Neuronal stem cell (in vitro differentiated cells): Measurements from ENCODE around the gene FKBP10.

ENCODE experiments used
- DNase-seq: peaks from one replicate; pipeline ENCODE4 v3.0.0-alpha.2; 2013; ENCODE audit warnings: low spot score
- H2AFZ ChIP-seq: one replicate; pipeline ENCODE4 v1.6.1; 2013; ENCODE audit warnings: mild to moderate bottlenecking, low read length, inconsistent platforms
- H2AK5ac ChIP-seq: 2 replicates; pipeline ENCODE4 v1.6.1; 2013; ENCODE audit warnings: low read depth, mild to moderate bottlenecking, inconsistent platforms, low read length, moderate library complexity, mixed read lengths
- H2BK120ac ChIP-seq: 2 replicates; pipeline ENCODE4 v1.6.1; 2013; ENCODE audit warnings: low read depth, mild to moderate bottlenecking, inconsistent platforms, low read length, moderate library complexity, mixed read lengths
- H2BK12ac ChIP-seq: one replicate; pipeline ENCODE4 v1.6.1; 2013; ENCODE audit warnings: low read length, inconsistent platforms
- H2BK15ac ChIP-seq: 2 replicates; pipeline ENCODE4 v1.6.1; 2013; ENCODE audit warnings: mild to moderate bottlenecking, low read length, inconsistent platforms, mixed read lengths
- H2BK5ac ChIP-seq: one replicate; pipeline ENCODE4 v1.6.1; 2013; ENCODE audit warnings: inconsistent platforms, mild to moderate bottlenecking, low read length, moderate library complexity
- H3K14ac ChIP-seq: one replicate; pipeline ENCODE4 v1.6.1; 2013; ENCODE audit warnings: low read length, inconsistent platforms
- H3K18ac ChIP-seq: 2 replicates; pipeline ENCODE4 v1.6.1; 2013; ENCODE audit warnings: low read length, inconsistent platforms
- H3K23ac ChIP-seq: 2 replicates; pipeline ENCODE4 v1.6.1; 2013; ENCODE audit warnings: low read depth, mild to moderate bottlenecking, mixed read lengths, low read length, inconsistent platforms; ENCODE audit not compliant: poor library complexity
- H3K27ac ChIP-seq: replicated peaks from 3 replicates; pipeline ENCODE4 v1.5.1; 2013; ENCODE audit warnings: low read length, inconsistent platforms
- H3K27me3 ChIP-seq, 3 experiments: 2 replicates each; pipeline ENCODE4 v1.6.1; 2013; ENCODE audit warnings: low read length in 3 of 3, mild to moderate bottlenecking in 2 of 3, inconsistent platforms in 1 of 3, low read depth in 1 of 3, mixed read lengths in 1 of 3, moderate library complexity in 1 of 3; ENCODE audit not compliant: control insufficient read depth in 3 of 3, insufficient read depth in 3 of 3
- H3K36me3 ChIP-seq, 2 donors: replicated peaks in 1 of 2; 2 replicates each; pipeline ENCODE4 v1.6.1; 2013; ENCODE audit warnings: low read length in 2 of 2; ENCODE audit not compliant: control insufficient read depth in 2 of 2, insufficient read depth in 2 of 2
- H3K4ac ChIP-seq: 2 replicates; pipeline ENCODE4 v1.6.1; 2013; ENCODE audit warnings: inconsistent platforms, mild to moderate bottlenecking, low read length, moderate library complexity
- H3K4me1 ChIP-seq, 2 donors: 1 replicate in 1 of 2; 2 replicates in 1 of 2; pipeline ENCODE4 v1.6.1; 2013; ENCODE audit warnings: low read length in 2 of 2, low read depth in 1 of 2; ENCODE audit not compliant: control insufficient read depth in 2 of 2, insufficient read depth in 1 of 2
- H3K4me2 ChIP-seq: one replicate; pipeline ENCODE4 v1.6.1; 2013; ENCODE audit warnings: mild to moderate bottlenecking, low read length, inconsistent platforms; ENCODE audit not compliant: insufficient read depth, poor library complexity, severe bottlenecking
- H3K4me3 ChIP-seq, 2 donors: 2 replicates each; pipeline ENCODE4 v1.5.1; 2013; ENCODE audit warnings: low read length in 2 of 2, mild to moderate bottlenecking in 2 of 2, inconsistent platforms in 1 of 2, moderate library complexity in 1 of 2
- H3K79me1 ChIP-seq: one replicate; pipeline ENCODE4 v1.6.1; 2013; ENCODE audit warnings: low read depth, mild to moderate bottlenecking, inconsistent platforms, low read length, moderate library complexity
- H3K9ac ChIP-seq: one replicate; pipeline ENCODE4 v1.6.1; 2013; ENCODE audit warnings: mild to moderate bottlenecking, low read depth, low read length, inconsistent platforms; ENCODE audit not compliant: poor library complexity
- H3K9me3 ChIP-seq, 2 donors: replicated peaks in 1 of 2; 2 replicates each; pipeline versions ENCODE3 to v1.6.1; 2013; ENCODE audit warnings: low read length in 2 of 2, mild to moderate bottlenecking in 2 of 2, inconsistent platforms in 1 of 2, low read depth in 1 of 2, mixed read lengths in 1 of 2, moderate library complexity in 1 of 2; ENCODE audit not compliant: control insufficient read depth in 2 of 2, insufficient read depth in 1 of 2
- H4K8ac ChIP-seq: one replicate; pipeline ENCODE4 v1.6.1; 2013; ENCODE audit warnings: low read depth, mild to moderate bottlenecking, inconsistent platforms, low read length, moderate library complexity
- H4K91ac ChIP-seq: one replicate; pipeline ENCODE4 v1.6.1; 2013; ENCODE audit warnings: low read length, low read depth, mild to moderate bottlenecking, inconsistent platforms; ENCODE audit not compliant: poor library complexity
- WGBS, 2 donors: extraction: QIAGEN DNeasy Blood & Tissue Kit; methylation state at CpG; one replicate each; pipeline ENCODE4 v1.1.7; 2013; ENCODE audit warnings: missing lambda C conversion rate in 2 of 2, mixed read lengths in 1 of 2; ENCODE audit not compliant: insufficient read length in 2 of 2, insufficient replicate concordance in 1 of 2; ENCODE audit errors: extremely low coverage in 2 of 2; 5-methylcytosine and 5-hydroxymethylcytosine counted together

FKBP10 gene

GRCh38 chr17:41792845-41793783, 19.7 kb upstream of the FKBP10 start:
- Histone ChIP-seq H3K4me1 (peaks cover 22% of the 10 kb centered on the region in 2 donors), H2BK5ac (peak overlapping the region; percentile 71), H3K18ac (peak overlapping the region; percentile 96), H2AK5ac (peak overlapping the region; percentile 92), H3K23ac (peak overlapping the region; percentile 45), H3K4me3 (no peak overlapping the region), H3K27me3 (no peaks in the 10 kb centered on the region), H3K36me3 (no peaks in the 10 kb centered on the region), H3K9me3 (peaks cover 0 to 1% of the 10 kb centered on the region in 2 donors), H4K8ac (peak overlapping the region; percentile 99), H3K27ac (peak overlapping the region; percentile 76), H3K79me1 (no peaks in the 10 kb centered on the region), H3K14ac (no peak overlapping the region), H2AFZ (peak overlapping the region; percentile 83), H2BK12ac (peak overlapping the region; percentile 93), H3K4me2 (no peak overlapping the region), H3K4ac (peak overlapping the region; percentile 98), H3K9ac (peak overlapping the region; percentile 86), H4K91ac (peak overlapping the region; percentile 94), H2BK15ac (peak overlapping the region; percentile 96), H2BK120ac (peak overlapping the region; percentile 57)
- no CpG with 5 or more reads among the region's 22 CpGs for WGBS, 2 donors
- no peak for DNase-seq

- H3K4ac ChIP-seq = no peak overlapping the region
- no peak overlapping the region for H4K91ac ChIP-seq
- H3K79me1 ChIP-seq = no peaks in the 10 kb centered on the region
- peak overlapping the region; percentile 96 for H2BK15ac ChIP-seq
- H3K36me3 ChIP-seq = no peaks in the 10 kb centered on the region
- H3K9ac ChIP-seq = no peak overlapping the region
- H3K9me3 ChIP-seq = peaks cover 0 to 1% of the 10 kb centered on the region in 2 donors
- H3K4me3 ChIP-seq = no peak overlapping the region
- no peak overlapping the region for H2BK5ac ChIP-seq
- H3K27me3 ChIP-seq = no peaks in the 10 kb centered on the region
- DNase-seq = no peak
- H3K4me2 ChIP-seq = no peak overlapping the region
- H3K14ac ChIP-seq = no peak overlapping the region
- peak overlapping the region; percentile 83 for H2AFZ ChIP-seq
- WGBS, 2 donors = no CpG with 5 or more reads among the region's 14 CpGs
- H2BK12ac ChIP-seq = peak overlapping the region; percentile 93
- no peak overlapping the region for H3K23ac ChIP-seq
- H2BK120ac ChIP-seq = peak overlapping the region; percentile 57
- H3K4me1 ChIP-seq = peaks cover 22% of the 10 kb centered on the region in 2 donors
- no peak overlapping the region for H4K8ac ChIP-seq
- H2AK5ac ChIP-seq = peak overlapping the region; percentile 92
- no peak overlapping the region for H3K18ac ChIP-seq
- no peak overlapping the region for H3K27ac ChIP-seq
Measured at GRCh38 chr17:41793784-41794539, 18.8 kb upstream of the FKBP10 start.

- H3K27ac ChIP-seq = no peak overlapping the region
Measured at GRCh38 chr17:41794540-41794975, 18.2 kb upstream of the FKBP10 start.

More at GRCh38 chr17:41794540-41794975, 18.2 kb upstream of the FKBP10 start:
- no peak for DNase-seq
- no peak overlapping the region for H4K91ac ChIP-seq
- H3K27me3 ChIP-seq = no peaks in the 10 kb centered on the region
- H3K9ac ChIP-seq = no peak overlapping the region
- peaks cover 22% of the 10 kb centered on the region in 2 donors for H3K4me1 ChIP-seq
- no peak overlapping the region for H3K14ac ChIP-seq
- H2BK5ac ChIP-seq = no peak overlapping the region
- H3K4me2 ChIP-seq = no peak overlapping the region
- H3K4ac ChIP-seq = no peak overlapping the region
- H2BK120ac ChIP-seq = no peak overlapping the region
- H2AK5ac ChIP-seq = no peak overlapping the region
- H2AFZ ChIP-seq = no peak overlapping the region
- H3K23ac ChIP-seq = no peak overlapping the region
- H3K79me1 ChIP-seq = no peaks in the 10 kb centered on the region
- no peak overlapping the region for H3K18ac ChIP-seq
- no peak overlapping the region for H4K8ac ChIP-seq
- H3K36me3 ChIP-seq = no peaks in the 10 kb centered on the region
- H2BK15ac ChIP-seq = no peak overlapping the region
- H3K4me3 ChIP-seq = no peak overlapping the region
- no CpG with 5 or more reads among the region's 5 CpGs for WGBS, 2 donors
- H2BK12ac ChIP-seq = no peak overlapping the region
- peaks cover 0 to 1% of the 10 kb centered on the region in 2 donors for H3K9me3 ChIP-seq
